Activated CD8-positive, alpha-beta memory T cell treated with anti-CD3 and anti-CD28 coated beads, Interleukin-2, amount 50 U/mL, for 48 hours (primary cell): ENCODE results near the gene PRR13.
A peak's percentile ranks its signal among the peaks of the same experiment; 100 is the strongest.
"Not testable (repeated sequence)": the region's sequence is repeated elsewhere in the genome, so short reads cannot be mapped to it uniquely, and the experiment has no call there.

Source experiments
- DNase-seq: peaks from one replicate; pipeline ENCODE4 v3.0.0-alpha.2; 2020

Gene PRR13

DNA sequence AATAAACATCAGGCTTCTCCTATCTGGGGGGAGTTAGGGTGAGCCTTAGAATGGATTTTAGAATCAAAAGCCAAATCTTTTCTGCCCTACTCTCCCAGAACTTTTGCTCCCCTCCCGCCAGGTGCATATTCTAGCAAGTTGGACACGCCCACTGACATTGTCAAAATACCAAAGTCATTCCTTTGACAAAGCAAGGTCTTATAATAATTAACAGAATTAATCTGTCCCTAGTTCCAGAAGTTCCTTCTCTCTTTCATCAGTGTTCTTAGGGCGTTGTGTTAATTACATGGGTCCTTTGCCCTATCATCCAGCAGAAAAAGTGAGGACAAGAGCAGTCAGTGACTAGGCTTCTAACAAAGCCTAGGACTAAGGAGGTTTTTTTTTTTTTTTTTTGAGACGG is 2.4 kb downstream of the PRR13 start:
- no peak for DNase-seq

- DNase-seq, result not testable (repeated sequence)
Observed at GRCh38 chr12:53444593-53445325, 3.2 kb downstream of the PRR13 start.

GRCh38 chr12:53450936-53451335 is 9.4 kb downstream of the PRR13 start:
- DNase-seq, result no peak

GRCh38 chr12:53451661-53452158 is 10.2 kb downstream of the PRR13 start, which contains the start of gene PCBP2:
TSS of gene PCBP2 (plus strand) at chr12:53452102. CDS start at chr12:53454801, 2,699 bp downstream.
- peak; percentile 97 for DNase-seq

DNA sequence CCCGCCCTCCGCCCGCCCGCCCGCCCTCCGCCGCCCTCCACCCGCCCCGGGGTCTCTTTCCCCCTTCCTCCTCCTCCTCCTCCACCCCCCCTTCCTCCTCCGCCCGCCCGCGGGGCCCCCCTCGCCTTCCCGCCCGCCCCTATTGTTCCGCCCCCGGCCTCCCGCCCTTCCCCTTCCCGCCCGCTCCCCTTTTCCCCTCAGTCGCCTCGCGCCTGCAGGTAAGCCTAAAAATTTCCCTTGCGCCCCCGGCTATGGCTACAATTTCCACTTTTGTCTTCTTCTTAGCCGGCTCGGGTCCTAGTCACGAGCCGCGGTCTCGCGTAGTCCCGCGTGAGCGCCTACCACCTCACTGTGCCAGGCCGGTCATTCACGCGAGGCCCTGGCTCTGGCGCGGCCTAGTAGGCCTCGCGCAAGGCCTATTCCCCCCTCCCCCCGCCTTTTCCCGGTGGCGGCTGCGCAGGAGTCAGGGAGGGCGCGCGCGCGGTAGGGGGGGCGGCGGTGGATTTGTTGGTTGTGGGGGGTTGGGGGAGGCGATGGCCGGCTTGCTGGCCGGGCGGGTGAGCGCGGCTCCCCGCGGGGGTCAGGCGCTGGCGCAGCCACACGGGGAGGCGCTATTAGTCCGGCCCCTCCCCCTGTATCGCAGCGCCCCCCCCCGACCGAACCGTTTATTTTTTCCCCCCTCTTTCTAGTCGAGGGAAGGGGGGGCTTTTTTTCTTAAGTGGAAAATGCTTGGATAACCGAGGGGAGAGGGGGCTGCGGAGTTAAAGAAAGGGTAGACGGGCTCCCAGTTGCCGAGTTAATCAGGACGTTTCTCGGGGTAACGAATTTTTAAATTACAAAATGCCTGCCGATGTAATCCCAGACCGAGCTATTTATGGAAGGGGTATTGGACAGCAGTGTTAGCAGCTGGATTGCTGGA is 10.9 kb downstream of the PRR13 start:
- DNase-seq, result peak; percentile 88

DNA sequence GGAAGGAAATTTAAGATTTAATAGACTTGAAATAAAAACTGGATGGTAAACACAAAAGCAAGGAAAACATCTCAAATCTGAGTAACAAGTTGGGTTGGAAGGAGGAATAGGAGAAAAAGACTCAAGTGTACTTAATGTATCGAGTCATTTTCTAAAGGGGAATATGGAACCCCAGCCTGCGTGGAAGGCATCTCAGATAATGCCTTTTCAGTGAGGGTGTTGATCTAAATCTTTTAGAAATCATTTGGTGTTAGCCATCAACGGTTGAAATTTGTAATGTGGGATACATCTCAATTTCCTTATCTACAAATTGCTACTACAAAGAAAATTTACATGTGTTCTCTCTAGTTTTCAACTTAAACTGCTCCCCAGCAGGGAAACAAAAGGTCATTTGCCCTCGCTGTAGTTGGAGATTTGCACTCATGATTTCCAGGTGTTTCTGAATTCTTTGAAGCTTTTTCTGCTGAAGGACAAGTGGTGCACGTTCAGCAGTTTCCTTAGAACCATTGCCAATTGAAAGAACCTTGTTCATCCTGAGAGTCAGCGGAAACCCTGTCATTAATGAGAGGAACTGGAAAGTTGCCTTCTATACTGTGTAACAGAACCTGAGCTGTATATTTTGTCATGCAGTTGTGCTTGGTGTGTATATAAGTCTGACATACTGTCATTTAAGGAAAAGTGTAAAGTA is 12.6 kb downstream of the PRR13 start:
- DNase-seq, result no peak

DNA sequence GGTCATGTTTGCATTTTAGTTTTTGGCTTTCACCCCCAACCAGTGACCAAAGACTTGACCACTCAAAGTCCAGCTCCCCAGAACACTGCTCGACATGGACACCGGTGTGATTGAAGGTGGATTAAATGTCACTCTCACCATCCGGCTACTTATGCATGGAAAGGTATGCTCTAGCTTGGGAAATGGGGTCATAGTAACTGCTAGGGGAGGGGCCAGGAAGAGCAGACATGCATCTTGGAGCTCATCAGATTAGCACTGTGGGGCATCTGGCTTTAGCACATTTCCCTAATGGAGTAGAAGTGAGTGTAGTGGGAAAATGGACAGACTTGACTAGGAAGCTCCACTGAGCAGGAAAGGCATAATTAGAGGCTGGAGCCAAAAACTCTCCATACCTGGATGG is 13.2 kb downstream of the PRR13 start:
- DNase-seq, result no peak

DNA sequence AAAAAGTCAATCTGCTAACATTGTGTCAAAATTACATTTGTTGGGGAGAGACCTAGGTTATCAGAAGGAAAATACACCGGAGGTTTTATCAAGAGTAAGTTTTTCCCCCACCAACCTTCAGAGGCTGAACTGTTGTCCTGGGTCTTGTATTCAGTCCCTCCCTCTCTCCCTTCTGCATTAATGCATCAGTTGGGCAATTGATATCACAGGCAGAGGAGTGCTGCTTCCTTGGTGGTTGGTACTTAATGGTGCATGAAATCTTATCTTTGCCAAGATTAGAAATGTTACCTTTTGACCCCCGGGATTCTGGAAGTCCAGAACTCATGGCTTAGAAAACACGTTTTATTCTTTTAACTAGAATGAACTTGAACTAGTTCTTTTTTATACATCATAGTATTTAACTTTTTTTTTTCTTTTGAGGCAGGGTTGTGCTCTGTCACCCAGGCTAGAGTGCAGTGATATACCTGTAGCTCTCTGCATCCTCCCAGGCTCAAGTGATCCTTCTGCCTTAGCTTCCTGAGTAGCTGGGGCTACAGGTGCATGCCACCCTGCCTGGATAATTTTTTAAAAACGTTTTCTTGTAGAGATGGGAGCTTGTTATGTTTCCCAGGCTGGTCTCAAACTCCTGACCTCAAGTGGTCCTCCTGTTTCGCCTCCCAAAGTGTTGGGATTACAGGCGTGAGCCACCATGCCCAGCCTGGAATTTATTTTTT is 15.3 kb downstream of the PRR13 start:
- DNase-seq, result no peak

- no peak for DNase-seq
Observed at GRCh38 chr12:53459097-53459496, 17.6 kb downstream of the PRR13 start.

DNA sequence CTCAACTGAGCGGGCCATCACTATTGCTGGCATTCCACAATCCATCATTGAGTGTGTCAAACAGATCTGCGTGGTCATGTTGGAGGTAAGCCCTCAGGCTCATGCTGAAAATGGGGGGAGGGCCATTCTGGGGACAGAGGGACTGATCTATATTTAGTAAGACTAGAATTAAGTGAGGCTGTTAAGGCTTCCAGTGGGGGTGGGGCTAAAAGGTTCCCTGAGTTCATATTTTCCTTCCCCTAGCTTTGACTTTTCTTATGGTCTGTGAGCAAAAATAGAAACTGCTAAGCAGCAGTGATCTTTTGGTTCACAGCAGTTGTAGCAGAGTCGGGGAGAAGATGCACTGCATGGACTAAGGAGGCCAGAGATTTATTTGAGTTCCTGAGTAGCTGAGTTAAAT is 19.5 kb downstream of the PRR13 start:
- no peak for DNase-seq

DNA sequence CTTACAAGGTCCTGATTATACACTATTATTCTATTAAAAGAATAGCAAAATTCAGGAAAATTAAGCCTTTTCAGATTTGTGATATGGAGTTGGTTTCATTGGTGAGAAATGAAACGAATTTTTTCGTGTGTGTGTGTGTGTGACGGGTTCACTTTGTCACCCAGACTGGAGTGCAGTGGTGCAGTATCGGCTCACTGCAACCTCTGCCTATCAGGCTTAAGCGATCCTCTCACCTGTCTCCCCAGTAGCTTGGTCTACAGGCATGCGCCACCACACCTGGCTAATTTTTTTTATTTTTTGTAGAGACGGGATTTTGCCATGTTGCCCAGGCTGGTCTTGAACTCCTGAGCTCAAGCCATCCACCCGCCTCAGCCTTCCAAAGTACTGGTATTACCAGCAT is 20.1 kb downstream of the PRR13 start:
- DNase-seq, result no peak

GRCh38 chr12:53462935-53463334 is 21.4 kb downstream of the PRR13 start:
- no peak for DNase-seq

DNA sequence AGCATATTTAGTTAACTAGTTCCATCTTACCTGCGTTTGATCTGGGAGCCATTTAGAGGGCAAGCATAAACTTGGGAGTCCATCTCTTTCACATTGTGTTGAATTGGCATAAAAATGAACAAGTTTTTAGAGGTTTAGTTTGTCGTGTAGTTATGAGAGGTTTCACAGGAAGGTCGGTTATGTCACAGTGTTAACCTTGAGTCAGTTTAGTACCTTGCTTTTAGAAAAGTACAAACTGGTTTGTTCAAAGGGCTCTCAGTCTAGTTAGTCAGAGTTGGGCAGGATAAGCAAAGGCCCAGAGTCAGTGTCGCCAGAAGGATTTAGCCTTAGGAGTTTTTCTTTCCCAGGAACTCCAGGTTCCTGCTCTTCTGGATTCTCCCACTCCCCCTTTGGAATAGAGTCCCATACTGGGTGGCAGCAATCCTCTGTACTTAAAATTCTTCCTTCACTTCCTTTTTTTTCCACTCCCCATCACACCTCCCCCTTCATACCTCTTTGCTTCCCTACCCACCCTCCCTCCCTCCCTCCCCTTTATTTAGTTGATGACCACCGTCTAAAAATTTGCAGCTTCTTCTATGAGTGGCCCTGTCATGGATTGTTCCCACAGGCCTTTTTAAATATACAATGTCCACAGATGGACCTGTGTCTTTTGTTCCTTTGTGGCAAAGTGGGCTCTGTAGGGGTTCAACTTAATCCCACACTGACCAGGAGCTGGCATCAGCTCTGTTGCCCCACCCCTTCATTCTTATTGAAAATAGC is 22.4 kb downstream of the PRR13 start:
- DNase-seq, result no peak

DNA sequence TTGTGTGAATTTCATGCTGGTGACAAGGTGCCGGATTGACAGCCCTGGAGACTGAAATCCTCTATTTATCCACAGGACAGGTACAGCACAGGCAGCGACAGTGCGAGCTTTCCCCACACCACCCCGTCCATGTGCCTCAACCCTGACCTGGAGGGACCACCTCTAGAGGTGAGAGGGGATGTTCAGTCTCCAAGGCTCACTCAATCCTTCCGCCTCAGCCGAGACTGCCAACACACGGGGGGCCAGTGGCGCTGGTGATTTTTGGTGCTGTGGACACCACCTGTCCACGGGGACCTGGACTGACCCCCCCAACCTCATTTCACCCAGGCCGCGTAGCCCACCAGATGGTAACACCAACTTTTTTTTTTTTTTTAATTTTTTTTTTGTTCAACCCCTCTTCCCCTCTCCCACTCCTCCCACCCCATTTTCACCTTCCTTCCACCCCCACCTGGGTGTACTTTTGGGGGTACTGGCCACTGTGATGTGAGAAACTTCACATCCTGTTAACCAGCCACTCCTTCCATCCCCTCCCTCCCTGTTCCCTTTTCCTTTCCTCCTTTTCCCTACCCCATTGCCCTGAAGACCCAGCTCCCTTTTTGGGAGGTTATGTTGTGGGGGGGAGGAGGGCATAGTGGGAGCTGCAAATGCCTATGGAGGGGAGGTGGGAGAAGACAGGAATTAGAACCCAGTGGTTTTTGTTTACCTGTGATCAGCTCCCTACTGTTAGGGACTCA is 23.3 kb downstream of the PRR13 start:
- no peak for DNase-seq

DNA sequence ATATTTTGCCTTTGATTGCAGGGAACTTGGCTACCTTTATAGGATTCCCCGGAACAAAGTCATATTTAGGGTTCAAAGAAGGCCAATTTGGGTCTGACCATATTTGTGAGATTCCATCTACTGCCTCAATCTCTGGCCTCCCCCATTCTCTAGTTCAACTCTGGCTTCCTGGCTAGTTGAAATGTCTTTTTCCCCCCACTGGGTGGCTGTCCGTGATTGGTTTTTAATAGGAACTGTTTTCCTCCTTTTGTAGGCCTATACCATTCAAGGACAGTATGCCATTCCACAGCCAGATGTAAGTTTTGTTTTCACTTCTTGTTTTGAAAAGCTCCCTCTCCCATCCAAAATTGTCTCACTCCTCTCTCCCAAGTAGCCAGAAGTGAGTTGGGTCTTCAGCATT is 24.1 kb downstream of the PRR13 start:
- no peak for DNase-seq

GRCh38 chr12:53466640-53467039 is 25.1 kb downstream of the PRR13 start:
- DNase-seq, result no peak

DNA sequence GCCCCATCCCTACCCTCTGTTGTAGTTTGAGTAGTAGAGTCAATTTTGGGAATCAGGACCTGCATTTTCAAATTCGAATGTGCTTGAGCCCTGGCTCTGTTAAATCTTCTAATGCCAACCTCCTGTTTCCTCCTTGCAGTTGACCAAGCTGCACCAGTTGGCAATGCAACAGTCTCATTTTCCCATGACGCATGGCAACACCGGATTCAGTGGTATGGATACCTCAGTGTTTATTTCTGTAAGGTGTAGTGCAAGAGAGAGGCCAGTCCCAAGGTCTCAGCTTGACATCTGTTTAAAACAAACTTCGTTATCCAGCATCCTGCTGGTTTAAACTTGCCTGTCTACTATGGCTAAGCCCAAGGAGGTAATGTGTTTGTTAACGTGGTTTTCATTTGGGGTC is 25.5 kb downstream of the PRR13 start:
- no peak for DNase-seq

DNA sequence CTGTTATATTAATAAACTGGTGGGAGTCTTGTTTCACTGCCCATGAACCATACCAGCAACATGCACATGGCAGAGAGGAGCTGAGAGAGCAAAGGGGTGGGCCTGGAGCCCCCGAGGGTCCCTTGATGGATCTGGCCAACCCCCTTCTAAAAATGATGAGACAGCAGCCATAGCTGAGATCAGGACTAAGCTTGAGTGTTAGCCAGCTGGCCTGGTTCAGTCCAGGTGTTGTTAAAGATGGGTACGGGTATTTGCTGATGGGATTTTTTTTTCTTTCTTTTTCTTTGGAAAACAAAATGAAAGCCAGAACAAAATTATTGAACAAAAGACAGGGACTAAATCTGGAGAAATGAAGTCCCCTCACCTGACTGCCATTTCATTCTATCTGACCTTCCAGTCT is 26.3 kb downstream of the PRR13 start:
- DNase-seq, result no peak

DNA sequence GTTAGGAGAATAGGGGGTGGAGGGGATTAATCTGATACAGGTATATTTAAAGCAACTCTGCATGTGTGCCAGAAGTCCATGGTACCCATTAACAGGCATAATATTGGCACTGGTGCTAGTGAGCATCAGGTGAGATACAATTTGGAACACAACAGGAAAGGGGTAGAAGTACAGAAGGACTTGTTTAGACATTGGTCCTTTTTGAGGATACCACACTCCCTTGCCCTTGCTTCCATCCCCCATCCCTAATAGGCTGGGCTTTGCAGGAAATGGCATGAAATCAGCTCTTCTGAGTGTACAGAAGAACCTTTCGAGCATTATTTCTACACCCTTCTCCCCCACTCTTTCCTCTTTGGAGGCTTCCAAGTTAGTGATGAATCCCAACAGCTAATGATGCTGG is 26.7 kb downstream of the PRR13 start:
- DNase-seq, result no peak

- no peak for DNase-seq
Observed at GRCh38 chr12:53472056-53472582, 30.6 kb downstream of the PRR13 start.

DNA sequence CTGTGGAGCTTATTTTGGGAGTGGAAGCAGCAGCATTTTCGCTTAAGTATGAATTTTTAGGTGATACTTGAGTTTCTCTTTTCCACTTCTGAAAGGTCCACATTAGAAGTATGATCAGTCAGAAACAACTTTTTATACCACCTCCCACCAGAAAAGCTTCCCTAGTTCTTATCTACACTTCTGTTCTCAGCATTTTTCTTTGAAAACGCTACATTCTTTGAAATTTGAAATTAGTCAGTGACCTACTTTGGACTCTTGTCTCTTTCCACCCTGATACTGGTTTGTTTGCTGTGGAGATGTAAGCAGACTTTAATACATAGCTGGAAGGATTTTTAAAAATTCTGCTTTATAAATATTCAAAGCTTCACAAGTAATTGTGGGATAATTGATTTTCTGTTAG is 32.5 kb downstream of the PRR13 start:
- no peak for DNase-seq
